ENCODE results near the gene EME1. TPM values are rescaled to one million over a fixed set of nuclear protein-coding genes. Genes with fewer than 3 reads are reported as not detected.

The EME1 gene
- total and polyA plus RNA-seq, 2 of the 13 experiments (the other 11 are each of a cell fraction or from before 2014, with no cell fraction given), result 20.7 to 24.6 TPM

- TF ChIP-seq ZBTB37 (CRISPR knock-in tag; IDR thresholded peaks at IDR 0.05) (no peak), IRF2 (CRISPR knock-in tag; IDR thresholded peaks at IDR 0.05) (no peak; the same call in 1 of the 2 replicates), ZBTB42 (CRISPR knock-in tag; IDR thresholded peaks at IDR 0.05) (no peak), ZNF704 (CRISPR knock-in tag; IDR thresholded peaks at IDR 0.05; ENCODE audit: borderline replicate concordance) (no peak; the same call in 1 of the 2 replicates), ZNF136 (CRISPR knock-in tag; IDR thresholded peaks at IDR 0.05; ENCODE audit: low read depth) (peak; percentile 52; the same call in 1 of the 2 replicates), ZNF18 (CRISPR knock-in tag; IDR thresholded peaks at IDR 0.05; ENCODE audit: insufficient replicate concordance) (no peak), ZNF775 (CRISPR knock-in tag; IDR thresholded peaks at IDR 0.05; ENCODE audit: borderline replicate concordance) (no peak), ZNF672 (CRISPR knock-in tag; IDR thresholded peaks at IDR 0.05) (peak; percentile 89; the same call in 1 of the 2 replicates), MTA3 (CRISPR knock-in tag; IDR thresholded peaks at IDR 0.05) (no peak), MEIS1 (CRISPR knock-in tag; IDR thresholded peaks at IDR 0.05; ENCODE audit: borderline replicate concordance) (0 out of 2 replicates have a peak, but pooled peaks have one; percentile 9), ZNF761 (CRISPR knock-in tag; conservative IDR thresholded peaks at IDR 0.05) (no peak), CENPT (CRISPR knock-in tag; IDR thresholded peaks at IDR 0.05; ENCODE audit: low read depth) (no peak; the same call in 1 of the 2 replicates), ZBTB40 (IDR thresholded peaks at IDR 0.05) (no peak), ZBTB40 (CRISPR knock-in tag; IDR thresholded peaks at IDR 0.05) (no peak), HNF4A (CRISPR knock-in tag; IDR thresholded peaks at IDR 0.05) (peak; percentile 53; the same call in 1 of the 2 replicates)
Observed at GRCh38 chr17:50345432-50346312, 27.4 kb upstream of the EME1 start, which contains the start of gene XYLT2 (continued).
